PC-3 (cell line): ENCODE data around the gene PRMT3.

ENCODE experiments used
- CTCF ChIP-seq: fragments of 300-600 bp; sonication (generic); conservative IDR thresholded peaks from 2 replicates; pipeline ENCODE4 v1.5.1; 2017; ENCODE audit warnings: antibody characterized with exemption, low read depth, mild to moderate bottlenecking, low read length
- EZH2 ChIP-seq: fragments of 300-600 bp; sonication (generic); IDR thresholded peaks from one replicate; pipeline ENCODE4 v1.6.1; 2017; ENCODE audit warnings: antibody characterized with exemption, mild to moderate bottlenecking, low read length; ENCODE audit not compliant: unreplicated experiment
- EZH2phosphoT487 ChIP-seq: fragments of 300-600 bp; sonication (generic); IDR thresholded peaks from 2 replicates; pipeline ENCODE4 v1.6.1; 2018; ENCODE audit warnings: mild to moderate bottlenecking, antibody characterized with exemption, low read length, borderline replicate concordance

- no peak for TF ChIP-seq CTCF
- no peak for TF ChIP-seq EZH2
- TF ChIP-seq EZH2phosphoT487: no peak
These were observed 23.1 kb upstream of the PRMT3 start for GRCh38 chr11:20364341-20364792.
